GM12878 (cell line): ENCODE data around the gene LRRC51.

ENCODE experiments used
- CREM ChIP-seq: IDR thresholded peaks from 2 replicates; pipeline ENCODE4 v1.6.1; 2014; ENCODE audit warnings: antibody characterized with exemption, low read depth
- EZH2 ChIP-seq: IDR thresholded peaks from 2 replicates; pipeline ENCODE4 v1.6.1; 2012; ENCODE audit warnings: low read depth, mild to moderate bottlenecking, control low read depth, inconsistent platforms, low read length, borderline replicate concordance; ENCODE audit not compliant: control insufficient read depth
- FOXM1 ChIP-seq: IDR thresholded peaks from 2 replicates; pipeline ENCODE4 v1.6.1; 2012; ENCODE audit warnings: low read depth, mild to moderate bottlenecking, inconsistent platforms, low read length, moderate library complexity
- GABPA ChIP-seq: IDR thresholded peaks from 2 replicates; pipeline ENCODE4 v1.6.1; 2014; ENCODE audit warnings: antibody characterized with exemption, low read depth, mild to moderate bottlenecking, inconsistent platforms
- JUNB ChIP-seq: IDR thresholded peaks from 2 replicates; pipeline ENCODE4 v1.6.1; 2016; ENCODE audit warnings: antibody characterized with exemption, mild to moderate bottlenecking
- POLR2A ChIP-seq: IDR thresholded peaks from 2 replicates; pipeline ENCODE4 v1.6.1; 2011; ENCODE audit warnings: low read depth, mild to moderate bottlenecking, low read length
- POLR2AphosphoS5 ChIP-seq: IDR thresholded peaks from 2 replicates; pipeline ENCODE4 v1.6.1; 2011; ENCODE audit warnings: mild to moderate bottlenecking, low read length, inconsistent platforms
- RAD21 ChIP-seq: IDR thresholded peaks from 2 replicates; pipeline ENCODE4 v1.6.1; 2011; ENCODE audit warnings: mild to moderate bottlenecking, low read depth, low read length, moderate library complexity; ENCODE audit not compliant: insufficient read depth
- RFX5 ChIP-seq: IDR thresholded peaks from 2 replicates; pipeline ENCODE4 v1.6.1; 2011; ENCODE audit warnings: low read depth, low read length, improper control_type of control experiment
- SPI1 ChIP-seq: IDR thresholded peaks from 2 replicates; pipeline ENCODE4 v1.6.1; 2011; ENCODE audit warnings: low read depth, mild to moderate bottlenecking, low read length, moderate library complexity, borderline replicate concordance; ENCODE audit not compliant: insufficient read depth
- TF ChIP-seq, protein P1 (sequence below): IDR thresholded peaks from 2 replicates; pipeline ENCODE4 v1.6.1; 2012; ENCODE audit warnings: low read depth, low read length, improper control_type of control experiment
- TF ChIP-seq, protein P2 (sequence below), 3 experiments: IDR thresholded peaks in 2 of 3; conservative IDR thresholded peaks in 1 of 3; 2 replicates each; pipeline ENCODE4 v1.5.1; 2011; ENCODE audit warnings: low read depth in 3 of 3, low read length in 3 of 3, mild to moderate bottlenecking in 3 of 3, control low read depth in 2 of 3, moderate library complexity in 2 of 3, inconsistent platforms in 1 of 3, mixed read lengths in 1 of 3; ENCODE audit not compliant: control insufficient read depth in 2 of 3, insufficient read depth in 1 of 3; ENCODE audit errors: extremely low read depth in 1 of 3
- TF ChIP-seq, protein P3 (sequence below): IDR thresholded peaks from 2 replicates; pipeline ENCODE4 v1.6.1; 2011; ENCODE audit warnings: borderline replicate concordance, low read depth, mild to moderate bottlenecking, moderate library complexity, mixed read lengths, low read length; ENCODE audit not compliant: insufficient read depth; ENCODE audit errors: extremely low read length

GRCh38 chr11:72103754-72104167, 23.1 kb downstream of the LRRC51 start:
- TF ChIP-seq POLR2AphosphoS5 (no peak), RFX5 (no peak), POLR2A (no peak), FOXM1 (no peak), CREM (no peak), JUNB (no peak), SPI1 (no peak), GABPA (no peak), EZH2 (no peak), RAD21 (no peak)
- TF ChIP-seq, protein P1, sequence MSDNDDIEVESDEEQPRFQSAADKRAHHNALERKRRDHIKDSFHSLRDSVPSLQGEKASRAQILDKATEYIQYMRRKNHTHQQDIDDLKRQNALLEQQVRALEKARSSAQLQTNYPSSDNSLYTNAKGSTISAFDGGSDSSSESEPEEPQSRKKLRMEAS: no peak
- TF ChIP-seq, protein P2, sequence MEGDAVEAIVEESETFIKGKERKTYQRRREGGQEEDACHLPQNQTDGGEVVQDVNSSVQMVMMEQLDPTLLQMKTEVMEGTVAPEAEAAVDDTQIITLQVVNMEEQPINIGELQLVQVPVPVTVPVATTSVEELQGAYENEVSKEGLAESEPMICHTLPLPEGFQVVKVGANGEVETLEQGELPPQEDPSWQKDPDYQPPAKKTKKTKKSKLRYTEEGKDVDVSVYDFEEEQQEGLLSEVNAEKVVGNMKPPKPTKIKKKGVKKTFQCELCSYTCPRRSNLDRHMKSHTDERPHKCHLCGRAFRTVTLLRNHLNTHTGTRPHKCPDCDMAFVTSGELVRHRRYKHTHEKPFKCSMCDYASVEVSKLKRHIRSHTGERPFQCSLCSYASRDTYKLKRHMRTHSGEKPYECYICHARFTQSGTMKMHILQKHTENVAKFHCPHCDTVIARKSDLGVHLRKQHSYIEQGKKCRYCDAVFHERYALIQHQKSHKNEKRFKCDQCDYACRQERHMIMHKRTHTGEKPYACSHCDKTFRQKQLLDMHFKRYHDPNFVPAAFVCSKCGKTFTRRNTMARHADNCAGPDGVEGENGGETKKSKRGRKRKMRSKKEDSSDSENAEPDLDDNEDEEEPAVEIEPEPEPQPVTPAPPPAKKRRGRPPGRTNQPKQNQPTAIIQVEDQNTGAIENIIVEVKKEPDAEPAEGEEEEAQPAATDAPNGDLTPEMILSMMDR (IDR thresholded peaks at IDR 0.05 in 2 of 3, conservative IDR thresholded peaks at IDR 0.05 in 1 of 3; ENCODE audit: control insufficient read depth in 2 of 3, extremely low read depth in 1 of 3, insufficient read depth in 1 of 3, low read depth in 3 of 3, low read length in 3 of 3): no peak
- TF ChIP-seq, protein P3, sequence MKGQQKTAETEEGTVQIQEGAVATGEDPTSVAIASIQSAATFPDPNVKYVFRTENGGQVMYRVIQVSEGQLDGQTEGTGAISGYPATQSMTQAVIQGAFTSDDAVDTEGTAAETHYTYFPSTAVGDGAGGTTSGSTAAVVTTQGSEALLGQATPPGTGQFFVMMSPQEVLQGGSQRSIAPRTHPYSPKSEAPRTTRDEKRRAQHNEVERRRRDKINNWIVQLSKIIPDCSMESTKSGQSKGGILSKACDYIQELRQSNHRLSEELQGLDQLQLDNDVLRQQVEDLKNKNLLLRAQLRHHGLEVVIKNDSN: no peak
